Liver (tissue), 3 donors: Measurements from ENCODE around the gene BPGM.

Source experiments
- EGR1 ChIP-seq, 2 donors: IDR thresholded peaks; 2 replicates each; pipeline ENCODE4 v1.6.1; 2016 to 2018; ENCODE audit warnings: antibody characterized with exemption in 2 of 2, low read depth in 2 of 2
- GABPA ChIP-seq, 2 donors: IDR thresholded peaks in 1 of 2; conservative IDR thresholded peaks in 1 of 2; 2 replicates each; pipeline ENCODE4 v1.6.1; 2016; ENCODE audit warnings: antibody characterized with exemption in 2 of 2, mild to moderate bottlenecking in 1 of 2, moderate library complexity in 1 of 2
- JUND ChIP-seq, 2 donors: IDR thresholded peaks; 2 replicates each; pipeline ENCODE4 v1.6.1; 2016; ENCODE audit warnings: antibody characterized with exemption in 2 of 2
- RAD21 ChIP-seq, 2 donors: IDR thresholded peaks; 2 replicates each; pipeline ENCODE4 v1.6.1; 2016; ENCODE audit warnings: antibody characterized with exemption in 2 of 2, mild to moderate bottlenecking in 2 of 2
- RXRA ChIP-seq, 2 donors: IDR thresholded peaks; 2 replicates each; pipeline ENCODE4 v1.6.1; 2017 to 2018; ENCODE audit warnings: antibody characterized with exemption in 2 of 2, mild to moderate bottlenecking in 1 of 2
- SP1 ChIP-seq: IDR thresholded peaks from 2 replicates; pipeline ENCODE4 v1.6.1; 2018; ENCODE audit warnings: antibody characterized with exemption, mild to moderate bottlenecking
- TAF1 ChIP-seq: conservative IDR thresholded peaks from 2 replicates; pipeline ENCODE4 v1.6.1; 2016; ENCODE audit warnings: antibody characterized with exemption, mild to moderate bottlenecking
- YY1 ChIP-seq: IDR thresholded peaks from 2 replicates; pipeline ENCODE4 v1.6.1; 2016; ENCODE audit warnings: antibody characterized with exemption, mild to moderate bottlenecking
- TF ChIP-seq, protein P1 (sequence below): fragments of 150-350 bp; IDR thresholded peaks from 2 replicates; pipeline ENCODE4 v1.5.1; 2017; ENCODE audit warnings: improper control_type of control experiment, low read depth, low read length; ENCODE audit not compliant: missing input control
- TF ChIP-seq, protein P2 (sequence below): IDR thresholded peaks from 2 replicates; pipeline ENCODE4 v1.6.1; 2016; ENCODE audit warnings: antibody characterized with exemption
- TF ChIP-seq, protein P3 (sequence below): IDR thresholded peaks from 2 replicates; pipeline ENCODE4 v1.6.1; 2016; ENCODE audit warnings: antibody characterized with exemption, mild to moderate bottlenecking
- TF ChIP-seq, protein P4 (sequence below): IDR thresholded peaks from 2 replicates; pipeline ENCODE4 v1.6.1; 2016; ENCODE audit warnings: antibody characterized with exemption
- donor health status: healthy.
- donor health status: healthy.

DNA sequence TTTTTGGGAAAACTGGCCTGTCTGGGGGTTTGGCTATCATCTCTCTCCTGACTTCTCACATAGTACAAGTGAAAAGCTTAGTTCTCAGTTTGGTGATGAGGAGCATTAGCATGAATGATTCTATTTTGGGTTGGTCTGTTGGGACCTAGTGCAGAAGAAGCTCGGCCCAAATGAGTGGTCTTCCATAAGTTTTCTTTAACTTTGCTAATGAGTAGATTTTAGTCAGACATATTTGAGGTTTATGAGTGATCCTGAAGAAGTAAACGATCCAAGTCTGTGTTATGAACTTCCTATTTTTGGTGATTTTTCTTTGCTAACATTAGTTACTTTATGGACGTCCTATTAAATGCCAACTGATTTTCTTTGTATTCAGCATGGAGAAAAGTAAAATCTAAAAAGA, 81.1 kb downstream of the BPGM start:
- TF ChIP-seq, protein P1, sequence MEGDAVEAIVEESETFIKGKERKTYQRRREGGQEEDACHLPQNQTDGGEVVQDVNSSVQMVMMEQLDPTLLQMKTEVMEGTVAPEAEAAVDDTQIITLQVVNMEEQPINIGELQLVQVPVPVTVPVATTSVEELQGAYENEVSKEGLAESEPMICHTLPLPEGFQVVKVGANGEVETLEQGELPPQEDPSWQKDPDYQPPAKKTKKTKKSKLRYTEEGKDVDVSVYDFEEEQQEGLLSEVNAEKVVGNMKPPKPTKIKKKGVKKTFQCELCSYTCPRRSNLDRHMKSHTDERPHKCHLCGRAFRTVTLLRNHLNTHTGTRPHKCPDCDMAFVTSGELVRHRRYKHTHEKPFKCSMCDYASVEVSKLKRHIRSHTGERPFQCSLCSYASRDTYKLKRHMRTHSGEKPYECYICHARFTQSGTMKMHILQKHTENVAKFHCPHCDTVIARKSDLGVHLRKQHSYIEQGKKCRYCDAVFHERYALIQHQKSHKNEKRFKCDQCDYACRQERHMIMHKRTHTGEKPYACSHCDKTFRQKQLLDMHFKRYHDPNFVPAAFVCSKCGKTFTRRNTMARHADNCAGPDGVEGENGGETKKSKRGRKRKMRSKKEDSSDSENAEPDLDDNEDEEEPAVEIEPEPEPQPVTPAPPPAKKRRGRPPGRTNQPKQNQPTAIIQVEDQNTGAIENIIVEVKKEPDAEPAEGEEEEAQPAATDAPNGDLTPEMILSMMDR, result no peak
- no peak for TF ChIP-seq RXRA (IDR thresholded peaks at IDR 0.05)
- no peak for TF ChIP-seq JUND (IDR thresholded peaks at IDR 0.05)
- no peak for TF ChIP-seq RAD21 (IDR thresholded peaks at IDR 0.05)
- no peak for TF ChIP-seq EGR1 (IDR thresholded peaks at IDR 0.05; ENCODE audit: low read depth in 2 of 2)
- TF ChIP-seq, protein P2, sequence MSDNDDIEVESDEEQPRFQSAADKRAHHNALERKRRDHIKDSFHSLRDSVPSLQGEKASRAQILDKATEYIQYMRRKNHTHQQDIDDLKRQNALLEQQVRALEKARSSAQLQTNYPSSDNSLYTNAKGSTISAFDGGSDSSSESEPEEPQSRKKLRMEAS, result no peak
- TF ChIP-seq, protein P3, sequence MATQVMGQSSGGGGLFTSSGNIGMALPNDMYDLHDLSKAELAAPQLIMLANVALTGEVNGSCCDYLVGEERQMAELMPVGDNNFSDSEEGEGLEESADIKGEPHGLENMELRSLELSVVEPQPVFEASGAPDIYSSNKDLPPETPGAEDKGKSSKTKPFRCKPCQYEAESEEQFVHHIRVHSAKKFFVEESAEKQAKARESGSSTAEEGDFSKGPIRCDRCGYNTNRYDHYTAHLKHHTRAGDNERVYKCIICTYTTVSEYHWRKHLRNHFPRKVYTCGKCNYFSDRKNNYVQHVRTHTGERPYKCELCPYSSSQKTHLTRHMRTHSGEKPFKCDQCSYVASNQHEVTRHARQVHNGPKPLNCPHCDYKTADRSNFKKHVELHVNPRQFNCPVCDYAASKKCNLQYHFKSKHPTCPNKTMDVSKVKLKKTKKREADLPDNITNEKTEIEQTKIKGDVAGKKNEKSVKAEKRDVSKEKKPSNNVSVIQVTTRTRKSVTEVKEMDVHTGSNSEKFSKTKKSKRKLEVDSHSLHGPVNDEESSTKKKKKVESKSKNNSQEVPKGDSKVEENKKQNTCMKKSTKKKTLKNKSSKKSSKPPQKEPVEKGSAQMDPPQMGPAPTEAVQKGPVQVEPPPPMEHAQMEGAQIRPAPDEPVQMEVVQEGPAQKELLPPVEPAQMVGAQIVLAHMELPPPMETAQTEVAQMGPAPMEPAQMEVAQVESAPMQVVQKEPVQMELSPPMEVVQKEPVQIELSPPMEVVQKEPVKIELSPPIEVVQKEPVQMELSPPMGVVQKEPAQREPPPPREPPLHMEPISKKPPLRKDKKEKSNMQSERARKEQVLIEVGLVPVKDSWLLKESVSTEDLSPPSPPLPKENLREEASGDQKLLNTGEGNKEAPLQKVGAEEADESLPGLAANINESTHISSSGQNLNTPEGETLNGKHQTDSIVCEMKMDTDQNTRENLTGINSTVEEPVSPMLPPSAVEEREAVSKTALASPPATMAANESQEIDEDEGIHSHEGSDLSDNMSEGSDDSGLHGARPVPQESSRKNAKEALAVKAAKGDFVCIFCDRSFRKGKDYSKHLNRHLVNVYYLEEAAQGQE, result no peak
- no peak for TF ChIP-seq YY1
- no peak for TF ChIP-seq SP1
- no peak for TF ChIP-seq GABPA (IDR thresholded peaks at IDR 0.05 in 1 of 2, conservative IDR thresholded peaks at IDR 0.05 in 1 of 2)
- TF ChIP-seq, protein P4, sequence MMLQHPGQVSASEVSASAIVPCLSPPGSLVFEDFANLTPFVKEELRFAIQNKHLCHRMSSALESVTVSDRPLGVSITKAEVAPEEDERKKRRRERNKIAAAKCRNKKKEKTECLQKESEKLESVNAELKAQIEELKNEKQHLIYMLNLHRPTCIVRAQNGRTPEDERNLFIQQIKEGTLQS, result no peak
- TF ChIP-seq TAF1, result no peak
